Body of pancreas (tissue), 4 donors: ENCODE measurements around the gene CCDC28B. TPM values are rescaled to one million over a fixed set of nuclear protein-coding genes. Genes with fewer than 3 reads are reported as not detected.
A peak's percentile ranks its signal among the peaks of the same experiment; 100 is the strongest.

Source experiments
- ATAC-seq: fragments of 150-250 bp; one replicate; pipeline ENCODE4 v1.9.1; 2016
- DNase-seq, 4 donors: peaks; one replicate each; pipeline ENCODE4 v3.0.0-alpha.2; 2019
- H3K27ac ChIP-seq, 4 donors: fragments of 200-600 bp; sonication (generic); 1 replicate in 3 of 4; 2 replicates in 1 of 4; pipeline versions ENCODE4 v1.5.1 to v1.6.1; 2016 to 2019; ENCODE audit warnings: mild to moderate bottlenecking in 1 of 4, mixed read lengths in 1 of 4, moderate library complexity in 1 of 4
- H3K27me3 ChIP-seq, 2 donors: fragments of 200-600 bp; sonication (generic); one replicate each; pipeline ENCODE4 v1.6.0; 2016; ENCODE audit warnings: mild to moderate bottlenecking in 1 of 2
- H3K36me3 ChIP-seq, 2 donors: fragments of 200-600 bp; sonication (generic); replicated peaks in 1 of 2; 2 replicates each; pipeline ENCODE4 v1.5.1; 2016; ENCODE audit warnings: low read depth in 2 of 2; ENCODE audit not compliant: insufficient read depth in 1 of 2
- H3K4me1 ChIP-seq: fragments of 200-600 bp; sonication (generic); one replicate; pipeline ENCODE4 v1.6.0; 2016
- H3K4me3 ChIP-seq, 2 donors: fragments of 200-600 bp; sonication (generic); 1 replicate in 1 of 2; 2 replicates in 1 of 2; pipeline ENCODE4 v1.5.1; 2016 to 2019
- H3K9me3 ChIP-seq, 3 donors: fragments of 200-600 bp; sonication (generic); 1 replicate in 2 of 3; 2 replicates in 1 of 3; pipeline ENCODE4 v1.5.1; 2016
- CTCF ChIP-seq, 7 experiments: fragments of 450-650 bp in 4 of 7; fragments of 200-600 bp in 3 of 7; sonication (generic) in 3 of 7; IDR thresholded peaks; one replicate each; pipeline ENCODE4 v1.5.1; 2016 to 2019; ENCODE audit warnings: antibody characterized with exemption in 7 of 7
- POLR2A ChIP-seq, 3 donors: fragments of 450-650 bp; IDR thresholded peaks; one replicate each; pipeline ENCODE4 v1.6.1; 2016; ENCODE audit warnings: antibody characterized with exemption in 3 of 3, mild to moderate bottlenecking in 2 of 3
- WGBS, 2 donors: methylation state at CpG; one replicate each; pipeline ENCODE4 v1.1.5; 2017; 5-methylcytosine and 5-hydroxymethylcytosine counted together
- intact Hi-C: fragments of 100-400 bp; cut with DNase I; formaldehyde crosslinking; loops from one replicate; pipeline ENCODE4 v1.15.1; 2023
- total RNA-seq, 2 donors: library from RNA; depleted of rRNA; stranded (reverse); fragments of >200 nt; gene quantifications; one replicate each; pipeline ENCODE4 v1.1.0, GENCODE V29; 2016

CCDC28B gene
- total RNA-seq, 2 donors from 2014 or later: 2.9 to 3.6 TPM

DNA sequence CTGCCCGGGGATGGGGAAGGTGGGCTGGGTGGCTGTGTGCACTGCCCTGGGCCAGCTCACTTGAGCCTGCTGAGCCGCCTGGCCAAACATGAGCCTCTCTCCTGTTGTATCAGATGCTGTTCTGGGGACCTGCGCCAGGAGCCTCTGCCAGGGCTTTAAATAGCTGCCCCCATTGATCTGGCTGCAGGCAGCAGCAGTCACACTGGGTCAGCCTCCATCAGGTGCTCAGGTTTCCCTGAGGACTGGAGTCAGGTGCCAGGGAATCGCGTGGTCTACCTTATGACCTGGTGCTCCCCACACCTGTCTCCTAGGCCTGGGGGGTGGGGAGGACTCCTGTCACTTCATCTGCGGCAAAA is 700 bp upstream of the CCDC28B start:
- intact Hi-C loops: no loop called here
- ATAC-seq: peak; percentile 51
- peaks cover 5 to 7% of the 10 kb centered on the region in 2 donors for H3K36me3 ChIP-seq
- H3K27ac ChIP-seq: peak overlapping the region; percentile 72 to 77 (median 74)
- H3K4me1 ChIP-seq: peaks cover 31% of the 10 kb centered on the region
- no peak overlapping the region for H3K4me3 ChIP-seq
- no peaks in the 10 kb centered on the region for H3K9me3 ChIP-seq
- WGBS, 2 donors: 13 to 22% methylated on average over 6 of the region's 6 CpGs
- peak; percentile 70 to 91 (median 89) for DNase-seq
- no peaks in the 10 kb centered on the region for H3K27me3 ChIP-seq
- no peak for TF ChIP-seq CTCF (IDR thresholded peaks at IDR 0.05)
- TF ChIP-seq POLR2A (IDR thresholded peaks at IDR 0.05): peak in 1 of 3 donors; percentile 5

DNA sequence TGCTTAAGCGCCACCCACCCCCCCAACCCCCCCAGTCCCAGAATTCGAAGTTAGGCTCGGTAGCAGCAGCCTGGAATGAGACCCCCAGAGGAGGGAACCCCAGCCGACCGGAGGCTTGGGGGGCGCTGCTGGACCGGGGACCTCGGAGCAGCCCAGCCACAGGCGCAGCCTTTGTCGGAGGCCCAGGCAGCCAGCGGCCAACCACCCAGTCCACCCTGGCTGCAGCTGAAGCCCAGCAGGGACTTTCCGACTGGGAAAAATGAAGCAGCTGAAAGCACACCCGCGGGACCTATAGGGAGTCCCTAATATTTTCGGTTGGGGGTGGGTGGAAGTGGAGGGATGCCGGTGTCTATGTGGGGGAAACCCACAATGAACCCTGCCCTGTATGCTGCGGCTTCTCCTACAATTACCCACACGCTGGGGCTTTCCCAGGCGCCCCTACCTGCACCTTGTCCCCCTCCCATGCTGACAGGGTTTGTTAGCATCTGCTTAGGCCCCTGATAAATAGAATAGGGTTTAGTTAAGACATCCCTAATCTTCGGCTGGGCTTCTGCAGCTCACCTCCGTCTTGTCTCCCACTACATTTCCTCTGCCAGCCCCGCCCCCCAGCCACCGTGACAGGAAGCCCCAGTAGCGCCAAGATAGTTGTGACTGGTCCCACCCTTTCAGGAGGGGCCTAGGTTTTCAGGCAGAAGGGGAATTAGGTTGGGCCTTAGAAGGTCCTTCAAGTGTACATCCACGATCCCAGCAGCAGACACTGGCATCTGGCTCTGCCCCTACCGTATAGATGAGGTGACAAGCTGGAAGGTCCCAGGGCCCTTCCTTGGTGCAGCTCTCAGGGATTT is 838 bp downstream of the CCDC28B start:
- H3K27ac ChIP-seq: peak overlapping the region; percentile 72 to 77 (median 74)
- no peaks in the 10 kb centered on the region for H3K27me3 ChIP-seq
- ATAC-seq (peak; percentile 38), DNase-seq (peak; percentile 64 to 75 (median 72))
- peaks cover 36% of the 10 kb centered on the region for H3K4me1 ChIP-seq
- TF ChIP-seq CTCF (IDR thresholded peaks at IDR 0.05) (peak in 1 of 7 experiments; percentile 18), POLR2A (IDR thresholded peaks at IDR 0.05) (peak in 2 of 3 donors; percentile 14 to 19)
- intact Hi-C loops: no loop called here
- 5 to 7% methylated on average over 11 to 25 of the region's 26 CpGs for WGBS, 2 donors
- H3K9me3 ChIP-seq: no peaks in the 10 kb centered on the region
- H3K4me3 ChIP-seq: peak overlapping the region; percentile 52 to 56
- H3K36me3 ChIP-seq: peaks cover 2 to 5% of the 10 kb centered on the region in 2 donors

GRCh38 chr1:32204943-32205361 is 4.6 kb downstream of the CCDC28B start:
- H3K27me3 ChIP-seq: no peaks in the 10 kb centered on the region
- H3K27ac ChIP-seq: peak overlapping the region in 3 of 4 donors; percentile 44 to 64 (median 60)
- peaks cover 42% of the 10 kb centered on the region for H3K4me1 ChIP-seq
- TF ChIP-seq CTCF (IDR thresholded peaks at IDR 0.05): no peak
- no peak for TF ChIP-seq POLR2A (IDR thresholded peaks at IDR 0.05)
- peak overlapping the region; percentile 62 to 66 for H3K4me3 ChIP-seq
- H3K9me3 ChIP-seq: no peaks in the 10 kb centered on the region
- no peaks in the 10 kb centered on the region for H3K36me3 ChIP-seq
- intact Hi-C loops: no loop called here
- peak; percentile 10 for ATAC-seq
- 17 to 27% methylated on average over 21 to 26 of the region's 26 CpGs for WGBS, 2 donors
- DNase-seq: peak in 2 of 4 donors; percentile 30 to 39

DNA sequence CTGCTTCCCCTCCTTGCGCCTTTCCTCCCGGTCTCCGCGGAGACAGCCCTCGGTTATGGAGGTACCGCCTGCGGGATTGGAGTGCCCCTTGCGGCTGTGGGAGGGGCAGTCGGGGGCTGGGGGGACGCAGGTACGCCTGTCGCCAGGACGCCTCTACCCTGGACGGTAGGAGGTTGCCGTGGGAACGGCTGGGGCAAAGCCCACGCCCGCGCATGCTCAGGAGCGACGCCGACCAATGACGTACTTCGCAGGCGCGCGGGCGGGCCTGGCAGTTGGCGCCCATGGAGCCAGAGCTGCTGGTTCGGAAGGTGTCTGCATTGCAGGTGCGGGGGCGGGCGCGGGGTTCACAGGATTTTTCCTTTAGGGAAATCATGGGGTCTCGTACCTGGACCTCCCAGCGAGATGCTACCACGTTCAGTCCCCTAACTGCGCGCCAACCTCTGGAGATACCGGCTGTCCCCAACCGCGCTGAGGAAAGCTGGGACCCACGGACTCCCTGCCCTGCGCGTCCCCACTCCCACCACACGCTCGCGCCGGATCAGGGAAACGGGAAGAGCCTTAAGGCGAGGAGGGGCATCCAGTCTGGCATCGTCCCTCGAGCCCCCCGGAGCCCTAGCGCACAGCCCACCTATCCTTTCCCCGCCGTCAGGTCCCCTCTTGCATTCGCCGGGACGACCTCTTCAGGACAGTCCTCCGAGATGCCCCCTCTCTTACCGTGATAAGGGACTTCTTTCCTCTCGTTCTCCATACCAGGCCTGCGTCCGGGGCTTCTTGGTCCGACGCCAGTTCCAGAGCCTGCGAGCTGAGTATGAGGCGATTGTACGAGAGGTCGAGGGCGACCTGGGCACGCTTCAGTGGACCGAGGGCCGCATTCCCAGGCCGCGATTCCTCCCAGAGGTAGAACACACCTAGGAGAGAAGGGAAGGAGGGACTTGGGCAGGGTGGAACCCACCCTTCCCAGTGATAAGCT is 5.3 kb downstream of the CCDC28B start, which contains the start of gene IQCC:
Gene IQCC, plus strand, starts transcription at position 271 of the 970 bp plus-strand sequence. Its CDS starts 11 bp downstream, at position 282.
- TF ChIP-seq POLR2A (IDR thresholded peaks at IDR 0.05) (peak; percentile 57 to 90 (median 84)), CTCF (IDR thresholded peaks at IDR 0.05) (peak in 1 of 7 experiments; percentile 24)
- intact Hi-C loops: no loop called here
- Histone ChIP-seq H3K9me3 (no peaks in the 10 kb centered on the region), H3K4me1 (peaks cover 36% of the 10 kb centered on the region), H3K27me3 (no peaks in the 10 kb centered on the region), H3K36me3 (no peaks in the 10 kb centered on the region), H3K27ac (peak within 1 kb of the TSS; percentile 29 to 64 (median 52)), H3K4me3 (peak within 1 kb of the TSS; percentile 62 to 66)
- peak; percentile 91 to 93 (median 92) for DNase-seq
- WGBS, 2 donors: 0 to 1% methylated on average over 9 to 77 of the region's 77 CpGs
- ATAC-seq: peak; percentile 89
